Ishikawa (cell line): ENCODE data around the gene PTRH2.

Source experiments
- CEBPB ChIP-seq: IDR thresholded peaks from 2 replicates; pipeline ENCODE4 v1.6.1; 2012
- EP300 ChIP-seq: IDR thresholded peaks from 2 replicates; pipeline ENCODE4 v1.6.1; 2012; ENCODE audit warnings: borderline replicate concordance
- FOXM1 ChIP-seq: IDR thresholded peaks from 2 replicates; pipeline ENCODE4 v1.6.1; 2012; ENCODE audit warnings: low read depth, borderline replicate concordance
- NFIC ChIP-seq: IDR thresholded peaks from 2 replicates; pipeline ENCODE4 v1.6.1; 2012
- RAD21 ChIP-seq: IDR thresholded peaks from 2 replicates; pipeline ENCODE4 v1.6.1; 2012; ENCODE audit warnings: low read depth
- TCF12 ChIP-seq: IDR thresholded peaks from 2 replicates; pipeline ENCODE4 v1.6.1; 2012; ENCODE audit warnings: low read depth
- TEAD4 ChIP-seq: IDR thresholded peaks from 2 replicates; pipeline ENCODE4 v1.6.1; 2012
- YY1 ChIP-seq: IDR thresholded peaks from 2 replicates; pipeline ENCODE4 v1.6.1; 2012; ENCODE audit warnings: low read depth
- ZBTB7A ChIP-seq: IDR thresholded peaks from 2 replicates; pipeline ENCODE4 v1.6.1; 2012; ENCODE audit warnings: low read depth
- TF ChIP-seq, protein P1 (sequence below): IDR thresholded peaks from 2 replicates; pipeline ENCODE4 v1.6.1; 2012; ENCODE audit warnings: low read depth, mild to moderate bottlenecking

DNA sequence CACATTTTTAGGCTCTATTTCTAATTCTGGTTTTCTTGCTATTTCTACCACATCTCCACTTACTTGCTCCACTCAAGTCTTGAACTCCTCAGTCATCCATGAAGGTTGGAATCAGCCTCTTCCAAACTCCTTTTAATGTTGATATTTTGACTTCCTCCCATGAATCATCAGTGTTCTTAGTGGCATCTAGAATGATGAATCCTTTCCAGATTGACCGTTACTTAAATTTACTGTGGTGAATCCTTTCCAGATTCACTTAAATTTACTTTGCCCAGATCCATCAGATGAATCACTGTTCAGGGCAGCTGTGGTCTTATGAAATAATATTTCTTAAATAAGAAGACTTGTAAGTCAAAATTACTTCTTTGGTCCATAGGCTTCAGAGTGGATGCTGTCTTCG lies 55.1 kb downstream of the PTRH2 start:
- TF ChIP-seq YY1 (no peak), TEAD4 (no peak), EP300 (no peak), RAD21 (no peak), NFIC (no peak), CEBPB (no peak), TCF12 (no peak), FOXM1 (no peak), ZBTB7A (no peak)
- TF ChIP-seq, protein P1, sequence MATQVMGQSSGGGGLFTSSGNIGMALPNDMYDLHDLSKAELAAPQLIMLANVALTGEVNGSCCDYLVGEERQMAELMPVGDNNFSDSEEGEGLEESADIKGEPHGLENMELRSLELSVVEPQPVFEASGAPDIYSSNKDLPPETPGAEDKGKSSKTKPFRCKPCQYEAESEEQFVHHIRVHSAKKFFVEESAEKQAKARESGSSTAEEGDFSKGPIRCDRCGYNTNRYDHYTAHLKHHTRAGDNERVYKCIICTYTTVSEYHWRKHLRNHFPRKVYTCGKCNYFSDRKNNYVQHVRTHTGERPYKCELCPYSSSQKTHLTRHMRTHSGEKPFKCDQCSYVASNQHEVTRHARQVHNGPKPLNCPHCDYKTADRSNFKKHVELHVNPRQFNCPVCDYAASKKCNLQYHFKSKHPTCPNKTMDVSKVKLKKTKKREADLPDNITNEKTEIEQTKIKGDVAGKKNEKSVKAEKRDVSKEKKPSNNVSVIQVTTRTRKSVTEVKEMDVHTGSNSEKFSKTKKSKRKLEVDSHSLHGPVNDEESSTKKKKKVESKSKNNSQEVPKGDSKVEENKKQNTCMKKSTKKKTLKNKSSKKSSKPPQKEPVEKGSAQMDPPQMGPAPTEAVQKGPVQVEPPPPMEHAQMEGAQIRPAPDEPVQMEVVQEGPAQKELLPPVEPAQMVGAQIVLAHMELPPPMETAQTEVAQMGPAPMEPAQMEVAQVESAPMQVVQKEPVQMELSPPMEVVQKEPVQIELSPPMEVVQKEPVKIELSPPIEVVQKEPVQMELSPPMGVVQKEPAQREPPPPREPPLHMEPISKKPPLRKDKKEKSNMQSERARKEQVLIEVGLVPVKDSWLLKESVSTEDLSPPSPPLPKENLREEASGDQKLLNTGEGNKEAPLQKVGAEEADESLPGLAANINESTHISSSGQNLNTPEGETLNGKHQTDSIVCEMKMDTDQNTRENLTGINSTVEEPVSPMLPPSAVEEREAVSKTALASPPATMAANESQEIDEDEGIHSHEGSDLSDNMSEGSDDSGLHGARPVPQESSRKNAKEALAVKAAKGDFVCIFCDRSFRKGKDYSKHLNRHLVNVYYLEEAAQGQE = no peak
